Smooth muscle cell of the brain vasculature (primary cell): ENCODE results near the gene NAA50.
A peak's percentile ranks its signal among the peaks of the same experiment; 100 is the strongest.

ENCODE experiments used
- DNase-seq: peaks from one replicate; pipeline ENCODE4 v3.0.0-alpha.2; 2012; ENCODE audit warnings: low read depth, low spot score

Gene NAA50

GRCh38 chr3:113745756-113746547, at the start of gene NAA50:
Gene NAA50, minus strand, starts transcription at chr3:113746249. Its CDS starts 300 bp downstream, at chr3:113745949.
- peak; percentile 75 for DNase-seq

GRCh38 chr3:113795693-113796092, 49.6 kb upstream of the NAA50 start:
- no peak for DNase-seq

- no peak for DNase-seq
Observed at GRCh38 chr3:113794526-113794925, 48.5 kb upstream of the NAA50 start.

DNA sequence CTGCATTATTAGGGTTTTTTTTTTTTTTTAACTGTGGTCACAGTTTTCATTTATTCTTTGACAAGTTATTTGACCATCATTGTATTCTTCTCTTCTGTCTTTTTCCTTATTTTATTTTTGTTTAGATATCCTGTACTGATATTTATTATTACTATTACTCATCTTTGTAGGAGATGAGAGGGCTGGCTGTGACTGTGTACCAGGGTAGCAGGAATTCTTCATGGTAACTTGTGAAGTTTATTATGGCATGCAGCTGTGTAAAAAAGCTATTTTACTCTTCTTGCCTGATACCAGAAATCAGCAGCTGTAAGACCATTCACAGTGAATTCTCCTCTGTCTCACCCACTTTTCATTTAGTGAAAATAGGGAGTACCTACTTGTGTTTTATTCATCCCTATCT, 45.3 kb upstream of the NAA50 start:
- DNase-seq = no peak

DNA sequence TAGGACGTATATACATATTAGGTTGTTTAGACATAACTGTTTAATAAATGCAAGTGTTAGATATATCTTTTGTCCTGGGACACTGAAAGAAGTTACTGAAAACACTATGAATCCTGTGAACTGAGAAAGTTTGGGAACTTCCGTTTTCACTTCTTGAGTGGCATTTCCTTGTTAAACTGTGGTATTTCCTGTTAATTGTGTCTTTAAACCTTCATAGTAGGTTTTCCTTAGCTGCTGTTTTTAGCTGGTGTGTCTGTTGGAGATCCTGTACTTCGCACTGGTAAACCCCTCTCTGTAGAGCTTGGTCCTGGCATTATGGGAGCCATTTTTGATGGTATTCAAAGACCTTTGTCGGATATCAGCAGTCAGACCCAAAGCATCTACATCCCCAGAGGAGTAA, 37.9 kb upstream of the NAA50 start:
- DNase-seq = no peak

GRCh38 chr3:113783463-113783862, 37.4 kb upstream of the NAA50 start:
- peak; percentile 54 for DNase-seq

GRCh38 chr3:113776564-113776963, 30.5 kb upstream of the NAA50 start:
- no peak for DNase-seq

- no peak for DNase-seq
Observed at GRCh38 chr3:113775516-113775915, 29.5 kb upstream of the NAA50 start.

DNA sequence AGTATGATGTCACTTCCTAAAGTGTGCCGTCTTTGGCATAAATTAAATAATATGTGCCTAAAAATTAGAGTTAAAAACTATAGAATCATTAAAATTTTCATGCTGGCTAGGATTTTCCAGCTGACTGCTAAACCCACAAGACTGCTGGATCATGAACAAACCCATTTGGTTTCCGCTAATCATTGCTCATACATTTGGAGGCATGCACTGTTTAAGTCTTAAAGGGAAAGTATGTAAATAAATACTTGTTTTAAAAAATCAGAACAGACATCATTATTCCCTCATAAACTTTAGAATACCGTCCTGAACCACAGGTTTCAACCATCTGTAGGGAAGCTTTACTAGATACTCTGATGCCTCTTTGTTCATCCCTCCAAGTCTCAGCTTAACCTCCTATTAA, 27.3 kb upstream of the NAA50 start:
- DNase-seq = no peak

GRCh38 chr3:113771993-113772392, 25.9 kb upstream of the NAA50 start:
- DNase-seq = no peak

GRCh38 chr3:113769551-113769950, 23.5 kb upstream of the NAA50 start:
- no peak for DNase-seq

DNA sequence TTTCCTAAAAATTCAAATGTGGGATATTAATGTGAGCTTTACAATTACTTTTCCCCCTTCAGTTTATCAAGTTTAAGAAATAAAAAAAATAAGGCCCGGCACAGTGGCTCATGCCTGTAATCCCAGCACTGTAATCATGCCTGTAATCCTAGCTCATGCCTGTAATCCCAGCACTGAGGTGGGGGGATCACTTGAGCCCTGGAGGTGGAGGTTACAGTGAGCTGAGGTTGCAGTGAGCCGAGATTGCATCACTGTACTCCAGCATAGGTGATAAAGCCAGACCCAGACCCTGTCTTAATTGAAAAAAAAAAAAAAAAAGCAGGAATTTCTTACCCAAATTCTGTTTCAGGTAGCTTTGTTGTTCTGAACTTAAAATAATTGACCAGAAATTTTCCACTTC, 18.6 kb upstream of the NAA50 start:
- DNase-seq = no peak

DNA sequence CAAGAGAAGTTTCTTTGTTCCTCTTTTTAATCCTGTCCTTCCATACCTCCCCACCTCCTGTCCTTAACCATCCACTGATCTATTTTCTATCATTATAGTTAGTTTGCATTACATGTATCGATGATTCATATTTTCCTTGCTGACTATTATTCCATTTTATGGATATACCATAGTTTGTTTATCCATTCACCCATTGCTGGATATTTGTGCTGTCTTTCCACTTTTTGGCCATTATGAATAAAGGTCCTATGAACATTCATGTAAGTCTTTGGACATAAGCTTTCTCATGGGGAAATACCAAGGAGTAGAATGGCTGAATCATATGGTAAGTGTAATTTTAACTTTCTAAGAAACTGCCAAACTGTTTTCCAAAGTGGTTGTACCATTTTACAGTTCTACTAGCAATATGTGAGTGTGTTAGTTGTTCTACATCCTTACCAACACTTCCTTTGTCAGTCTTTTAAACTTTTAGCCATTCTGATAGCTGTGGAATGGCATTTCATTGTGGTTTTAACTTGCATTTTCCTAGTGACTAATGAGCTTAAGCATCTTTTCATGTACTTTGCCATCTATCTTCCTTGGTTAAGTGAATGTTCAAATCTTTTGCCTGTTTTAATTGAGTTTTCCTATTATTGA, 12.5 kb upstream of the NAA50 start:
- no peak for DNase-seq

DNA sequence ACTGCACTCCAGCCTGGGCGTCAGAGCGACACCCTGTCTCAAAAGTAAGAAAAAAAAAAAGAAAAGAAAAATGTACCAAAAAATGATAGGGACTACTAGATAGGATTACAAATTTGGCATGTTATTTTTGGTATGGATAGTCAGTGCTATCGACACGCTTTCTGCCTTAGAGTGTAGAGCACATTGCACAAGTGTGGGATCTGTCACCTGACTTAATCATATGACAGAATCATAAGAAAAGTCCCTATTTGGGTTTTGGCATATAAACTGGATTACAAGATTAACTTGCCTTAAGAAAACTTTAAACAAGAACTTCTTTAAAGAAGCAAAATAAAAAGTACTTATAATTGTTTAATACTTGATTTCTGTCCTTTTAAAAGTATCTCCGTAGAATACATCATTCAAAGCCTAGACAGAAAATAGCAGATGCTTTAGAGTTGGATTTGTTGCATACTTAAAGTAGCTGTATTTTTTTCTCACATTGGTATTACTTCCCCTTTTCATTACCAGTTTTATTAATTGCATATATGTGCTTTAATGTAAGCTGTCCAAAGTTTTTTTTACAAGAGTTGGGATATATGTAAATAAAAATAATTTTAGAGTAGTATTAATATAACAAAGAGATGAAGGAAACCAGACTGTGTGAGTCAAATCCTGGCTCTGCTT, 8.6 kb upstream of the NAA50 start:
- DNase-seq = no peak

DNA sequence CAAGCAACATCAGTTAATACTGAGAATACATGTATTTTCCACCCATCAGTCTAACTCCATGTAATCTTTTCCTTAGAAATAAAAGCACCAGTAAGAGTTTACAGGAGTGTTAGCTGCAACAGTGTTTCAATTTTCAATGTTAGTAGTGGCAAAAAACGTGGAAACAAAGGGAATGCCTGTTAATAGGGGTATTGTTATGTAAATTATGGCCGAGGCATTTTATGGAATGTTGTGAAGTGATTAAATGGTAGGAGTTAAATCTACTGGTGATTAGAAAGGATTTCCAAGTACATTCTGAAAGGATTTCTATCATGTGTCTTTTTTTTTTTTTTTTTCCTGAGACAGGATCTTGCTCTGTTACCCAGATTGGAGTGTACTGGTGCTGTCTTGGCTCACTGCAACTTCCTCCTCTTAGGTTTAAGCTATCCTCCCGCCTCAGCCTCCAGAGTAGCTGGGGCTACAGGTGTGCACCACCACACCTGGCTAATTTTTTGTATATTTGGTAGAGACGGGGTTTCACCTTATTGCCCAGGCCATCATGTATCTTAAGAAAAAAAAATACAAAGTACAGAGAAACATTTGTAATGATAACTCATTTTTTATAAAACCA, 7.4 kb upstream of the NAA50 start:
- no peak for DNase-seq

GRCh38 chr3:113751141-113751540, 5.1 kb upstream of the NAA50 start:
- no peak for DNase-seq

GRCh38 chr3:113747283-113748046, 1.4 kb upstream of the NAA50 start:
- no peak for DNase-seq

DNA sequence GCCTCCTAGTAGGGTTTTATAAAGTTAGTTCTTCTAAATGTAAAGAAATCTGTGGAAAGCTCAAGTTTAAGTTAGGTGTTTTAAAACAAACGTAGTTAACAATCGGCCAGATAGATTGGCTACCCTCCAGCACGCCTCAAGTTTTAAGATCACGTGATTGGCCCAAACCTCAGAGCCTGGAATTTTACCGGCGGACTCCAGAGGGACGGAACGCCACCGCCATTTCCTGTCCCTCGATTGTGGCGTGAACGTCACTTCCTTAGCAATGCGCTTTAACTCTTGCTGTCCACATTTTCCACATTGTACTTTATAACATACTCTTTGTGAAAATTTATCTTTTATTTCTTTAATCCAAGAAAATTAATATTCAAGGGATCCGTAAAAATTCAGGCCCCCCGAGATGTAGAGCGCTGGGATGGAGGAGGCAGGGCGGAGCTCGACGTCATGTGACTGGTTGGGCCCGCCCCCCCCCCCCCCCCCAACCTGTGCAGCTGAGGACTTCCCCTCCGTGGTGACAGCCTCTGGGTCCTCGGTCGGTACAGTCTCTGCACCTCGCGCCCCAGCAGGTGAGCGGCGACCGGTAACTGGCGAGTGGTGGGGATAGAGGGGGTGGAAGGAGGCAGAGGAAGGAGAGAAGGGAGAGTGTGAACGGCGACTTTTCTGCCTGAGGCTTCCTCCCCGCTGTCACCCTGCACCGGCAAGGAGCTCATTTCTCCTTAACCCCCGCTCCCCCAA, 666 bp upstream of the NAA50 start, which contains the start of gene ATP6V1A:
ATP6V1A (plus strand) TSS at position 488 of the 735 bp plus-strand sequence. CDS start 31,719 bp downstream, outside the sequence.
- DNase-seq = peak; percentile 88

DNA sequence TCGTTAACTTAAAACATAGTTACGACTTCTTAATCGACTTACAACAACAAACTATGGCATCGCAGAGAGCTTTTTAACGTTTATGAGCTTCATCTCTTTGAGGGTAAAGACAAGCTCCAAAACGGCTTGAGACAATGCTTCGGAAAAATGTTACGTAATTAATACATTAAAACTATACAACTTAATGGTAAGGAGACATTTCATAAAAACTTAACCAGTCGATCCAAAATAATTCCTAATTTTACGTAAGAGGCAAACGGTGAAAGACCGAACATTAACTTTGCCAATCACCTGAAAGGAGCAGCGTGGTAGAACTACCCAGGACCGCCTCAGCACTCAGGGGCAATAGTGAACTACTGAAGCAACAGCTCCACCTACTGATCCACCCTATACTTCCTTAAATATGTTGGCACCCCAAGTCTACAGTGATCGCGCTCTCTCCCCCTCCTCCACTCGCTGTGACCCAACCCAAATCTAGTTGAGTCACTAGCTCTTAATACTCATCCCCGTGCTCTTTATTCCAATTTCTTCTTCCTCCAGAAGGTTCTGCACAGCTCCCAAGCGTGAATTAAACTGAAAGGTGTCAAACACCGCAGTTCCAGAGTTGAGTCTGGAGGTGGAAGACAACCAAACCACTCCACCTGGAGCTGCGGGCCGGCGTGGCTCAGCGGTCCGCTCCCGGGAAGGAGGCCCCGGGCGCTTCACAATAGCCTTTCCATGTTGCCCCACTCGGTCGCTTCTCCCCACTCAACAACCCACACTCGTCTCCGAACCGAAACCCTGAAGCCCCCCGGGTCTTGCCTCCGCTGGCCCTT, 901 bp downstream of the NAA50 start:
- DNase-seq = peak; percentile 68
